HG03521 (cell line): ENCODE measurements around the gene GLB1L3.
"Not testable (repeated sequence)": the region's sequence is repeated elsewhere in the genome, so short reads cannot be mapped to it uniquely, and the experiment has no call there.

Source experiments
- ATAC-seq: cut with Tn5 transposase; IDR thresholded peaks from one replicate; pipeline ENCODE4 v1.9.1; 2021; ENCODE audit warnings: mild to moderate bottlenecking, moderate library complexity; ENCODE audit not compliant: unreplicated experiment

Gene GLB1L3

DNA sequence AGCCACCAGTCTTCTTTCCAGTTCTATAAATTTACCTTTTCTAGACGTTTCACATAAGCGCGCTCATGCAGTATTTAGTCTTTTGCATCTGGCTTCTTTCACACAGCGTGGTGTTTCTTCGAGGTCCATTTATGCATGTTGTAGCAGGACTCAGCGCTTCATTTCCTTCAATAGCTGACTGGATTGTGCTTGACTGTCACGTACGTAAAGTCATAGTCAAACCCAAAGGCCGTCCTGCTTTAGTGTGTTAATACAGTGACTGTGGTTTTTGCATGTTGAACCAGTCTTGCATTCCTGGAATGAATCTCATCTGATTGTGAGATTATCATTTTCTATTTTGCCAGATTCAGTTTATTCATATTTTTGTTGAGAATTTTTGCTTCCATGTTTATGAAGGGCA, 18.5 kb downstream of the GLB1L3 start:
- no peak for ATAC-seq

GRCh38 chr11:134312223-134312622, 36.0 kb downstream of the GLB1L3 start:
- ATAC-seq: no peak

GRCh38 chr11:134312807-134313206, 36.6 kb downstream of the GLB1L3 start:
- ATAC-seq: no peak

DNA sequence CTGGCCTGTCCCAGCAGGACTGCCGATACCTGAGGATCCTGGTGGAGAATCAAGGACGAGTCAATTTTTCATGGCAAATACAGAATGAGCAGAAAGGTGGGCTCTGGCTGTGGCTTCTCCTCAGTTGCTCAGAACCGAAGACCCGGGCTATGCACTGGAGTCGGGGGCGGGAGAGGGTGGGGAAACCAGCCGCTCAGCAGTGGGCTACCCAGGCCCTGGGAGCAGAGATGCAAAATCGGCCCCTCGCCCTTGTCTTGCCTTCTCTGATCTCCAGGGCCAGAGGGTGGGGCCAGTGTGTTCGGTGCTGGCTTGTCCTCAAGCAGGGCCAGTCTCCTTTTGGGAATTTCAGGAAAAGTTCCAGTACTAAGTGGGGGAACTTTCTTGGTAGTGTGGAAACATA, 37.2 kb downstream of the GLB1L3 start:
- ATAC-seq: no peak

- no peak for ATAC-seq
Measured at GRCh38 chr11:134313821-134314607, 37.8 kb downstream of the GLB1L3 start.

- no peak for ATAC-seq
Measured at GRCh38 chr11:134317103-134317502, 40.9 kb downstream of the GLB1L3 start.

- ATAC-seq: not testable (repeated sequence)
Measured at GRCh38 chr11:134321373-134321772, 45.2 kb downstream of the GLB1L3 start.

GRCh38 chr11:134322553-134322952, 46.4 kb downstream of the GLB1L3 start:
- ATAC-seq: no peak

GRCh38 chr11:134328433-134328832, 52.3 kb downstream of the GLB1L3 start:
- no peak for ATAC-seq

GRCh38 chr11:134330611-134331353, 54.6 kb downstream of the GLB1L3 start:
- ATAC-seq: no peak

- peak; percentile 84 for ATAC-seq
Measured at GRCh38 chr11:134331354-134332188, 55.4 kb downstream of the GLB1L3 start, which contains the start of gene GLB1L2. Gene GLB1L2 (plus strand): TSS chr11:134331988. CDS start chr11:134332062, 74 bp downstream.

GRCh38 chr11:134332189-134332631, 56.0 kb downstream of the GLB1L3 start:
- peak; percentile 21 for ATAC-seq

GRCh38 chr11:134332782-134333181, 56.6 kb downstream of the GLB1L3 start:
- ATAC-seq: no peak

DNA sequence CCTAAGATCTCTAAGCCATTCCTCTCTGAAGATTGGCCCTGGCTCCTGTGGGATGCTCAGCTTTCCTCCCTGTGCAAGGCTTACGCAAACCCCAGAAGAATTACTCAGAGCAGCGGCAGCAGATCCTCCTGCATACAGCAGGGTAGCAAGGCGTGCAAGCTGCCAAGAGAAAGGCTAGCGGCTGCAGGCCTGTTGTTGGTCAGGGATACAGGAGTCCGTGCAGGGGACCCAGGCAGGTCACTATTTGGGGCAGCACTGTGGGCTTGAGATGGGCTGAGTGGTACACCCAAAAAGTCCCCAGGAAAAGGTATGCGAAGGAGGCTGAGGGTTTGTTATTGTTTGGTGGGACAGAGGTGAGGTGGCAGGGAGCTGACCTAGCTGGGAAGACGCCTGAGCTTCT, 57.1 kb downstream of the GLB1L3 start:
- ATAC-seq: no peak

GRCh38 chr11:134333946-134334345, 57.8 kb downstream of the GLB1L3 start:
- ATAC-seq: no peak

DNA sequence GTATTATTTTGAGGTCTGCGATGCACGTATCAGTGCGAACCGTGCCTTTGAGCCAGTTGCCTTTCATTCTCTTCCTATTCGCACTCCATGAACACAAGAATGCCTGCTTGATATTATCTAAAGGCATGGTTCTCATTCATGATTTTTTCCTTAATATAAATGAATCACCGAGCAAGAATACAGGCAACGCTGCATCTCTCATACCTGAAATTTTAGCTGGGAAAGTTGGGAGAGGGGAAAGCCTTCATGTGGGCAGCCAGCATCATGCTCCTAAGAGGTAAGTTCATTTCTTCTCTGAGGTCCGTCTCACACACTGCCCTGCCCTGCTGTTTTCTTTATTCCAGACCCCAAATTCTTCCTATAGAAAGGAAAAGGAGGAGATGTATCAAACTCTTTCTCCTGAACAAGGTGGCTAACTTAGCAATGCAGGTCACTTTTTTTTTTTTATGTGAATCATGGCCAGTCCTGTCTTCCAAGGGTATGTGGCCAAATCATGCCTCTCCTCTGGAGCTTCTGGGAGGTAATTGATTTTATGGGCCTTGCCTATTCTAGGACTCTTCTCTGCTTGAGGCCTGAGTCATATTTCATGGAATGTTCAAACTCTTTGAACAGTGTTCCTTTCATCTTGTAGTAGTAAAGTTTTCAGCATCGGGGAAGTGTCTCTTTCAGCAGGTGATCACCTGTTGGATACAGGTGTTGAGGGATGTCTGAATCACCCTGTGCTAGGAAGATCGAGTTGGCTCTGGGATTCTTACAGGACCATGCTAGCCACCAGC, 58.8 kb downstream of the GLB1L3 start:
- ATAC-seq: no peak

DNA sequence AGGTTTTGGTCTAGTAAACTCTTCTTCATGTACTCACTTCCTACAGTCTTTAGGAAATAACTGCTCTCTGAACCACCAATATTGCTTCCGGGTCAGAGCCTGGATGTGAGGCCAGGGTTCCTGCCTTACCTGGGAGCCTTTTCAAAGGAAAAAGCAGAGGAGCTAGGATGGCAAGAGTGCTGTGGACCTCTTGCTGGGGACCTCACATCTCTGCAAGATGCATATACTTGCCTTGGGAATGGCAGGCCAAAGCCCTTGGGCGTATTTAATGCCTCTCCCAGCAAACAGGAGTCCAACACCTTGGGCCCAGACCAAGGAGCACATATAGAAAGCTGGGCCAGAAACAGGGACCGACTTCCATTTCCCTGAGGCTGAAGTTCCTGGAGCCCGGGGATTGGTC, 60.9 kb downstream of the GLB1L3 start:
- ATAC-seq: no peak

DNA sequence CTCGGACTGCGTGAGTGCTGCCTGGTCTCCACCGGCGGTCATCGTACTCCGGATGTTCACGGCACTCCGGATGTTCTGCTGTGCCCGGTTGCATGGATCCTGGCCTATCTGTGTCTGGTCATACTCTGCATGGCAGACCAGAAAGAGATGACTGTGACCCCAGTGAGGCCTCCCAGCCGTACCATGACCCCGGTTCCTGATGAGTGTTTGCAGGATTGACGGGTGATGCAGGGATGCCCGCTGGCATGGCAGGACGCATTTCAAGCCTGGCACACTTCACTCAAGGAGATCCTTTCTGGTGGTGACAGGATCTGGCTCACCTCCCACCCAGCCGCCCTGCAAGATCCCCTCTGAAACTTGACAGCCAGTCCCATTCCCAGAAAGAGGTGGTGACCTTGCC, 61.9 kb downstream of the GLB1L3 start:
- no peak for ATAC-seq

GRCh38 chr11:134338654-134339053, 62.5 kb downstream of the GLB1L3 start:
- no peak for ATAC-seq

DNA sequence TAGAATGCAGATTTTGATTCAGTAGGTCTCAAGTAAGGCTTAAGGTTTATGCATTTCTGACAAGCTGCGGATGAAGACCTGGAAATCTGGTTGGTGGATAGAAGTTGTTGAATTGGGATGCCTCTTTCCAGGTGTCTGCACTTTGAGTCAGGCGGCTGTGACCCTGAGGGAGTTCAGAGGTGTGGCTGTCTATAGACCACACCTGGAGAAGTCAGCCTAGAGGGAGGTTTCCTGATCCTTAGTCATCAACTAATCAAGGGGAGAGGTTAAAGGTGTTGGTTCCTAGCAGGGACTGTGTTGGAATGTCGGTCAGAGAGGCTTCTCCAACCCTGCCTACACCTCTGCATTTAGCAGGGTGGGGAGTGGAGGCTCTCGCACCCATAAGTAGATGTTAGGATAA, 63.6 kb downstream of the GLB1L3 start:
- ATAC-seq: no peak
